Epithelial cell of proximal tubule (primary cell): ENCODE results near the gene LRRC4C. TPM values are rescaled to one million over a fixed set of nuclear protein-coding genes. Genes with fewer than 3 reads are reported as not detected.

Experiments
- DNase-seq: peaks from one replicate; pipeline ENCODE4 v3.0.0-alpha.2; 2011; ENCODE audit warnings: low read depth
- H3K4me3 ChIP-seq: 2 replicates; pipeline ENCODE4 v1.5.1; 2011; ENCODE audit warnings: low read depth, mild to moderate bottlenecking, low read length
- CTCF ChIP-seq: conservative IDR thresholded peaks from 2 replicates; pipeline ENCODE4 v1.5.1; 2012; ENCODE audit warnings: low read depth, mild to moderate bottlenecking, low read length
- total RNA-seq: library from RNA; depleted of rRNA; stranded (reverse); fragments of >200 nt; gene quantifications from 2 replicates; pipeline ENCODE4 v1.2.3, GENCODE V29; 2015

The LRRC4C gene
- total RNA-seq, 1 donor from 2014 or later, result 0.12 TPM

GRCh38 chr11:41346042-41346441, 113.4 kb downstream of the LRRC4C start:
- TF ChIP-seq CTCF, result no peak
- no peak for DNase-seq

GRCh38 chr11:41334007-41334933, 125.2 kb downstream of the LRRC4C start:
- no peak for DNase-seq
- TF ChIP-seq CTCF, result no peak
- H3K4me3 ChIP-seq, result no peak overlapping the region

More at GRCh38 chr11:41346042-41346441, 113.4 kb downstream of the LRRC4C start:
- H3K4me3 ChIP-seq, result no peak overlapping the region

- DNase-seq, result no peak
- TF ChIP-seq CTCF, result no peak
- no peak overlapping the region for H3K4me3 ChIP-seq
These were observed 126.1 kb downstream of the LRRC4C start for GRCh38 chr11:41333357-41333756.

GRCh38 chr11:41328324-41328723, 131.1 kb downstream of the LRRC4C start:
- DNase-seq, result no peak
- no peak overlapping the region for H3K4me3 ChIP-seq
- no peak for TF ChIP-seq CTCF

- DNase-seq, result no peak
- TF ChIP-seq CTCF, result no peak
- no peak overlapping the region for H3K4me3 ChIP-seq
These were observed 136.0 kb downstream of the LRRC4C start for GRCh38 chr11:41323446-41323845.

- no peak for TF ChIP-seq CTCF
- DNase-seq, result no peak
- H3K4me3 ChIP-seq, result no peak overlapping the region
These were observed 138.8 kb downstream of the LRRC4C start for GRCh38 chr11:41320653-41321052.

GRCh38 chr11:41320238-41320637, 139.2 kb downstream of the LRRC4C start:
- DNase-seq, result no peak
- no peak for TF ChIP-seq CTCF
- no peak overlapping the region for H3K4me3 ChIP-seq
